Measurements from ENCODE around the gene ZEB1. TPM values are rescaled to one million over a fixed set of nuclear protein-coding genes. Genes with fewer than 3 reads are reported as not detected.

Gene ZEB1
- total and polyA plus RNA-seq, 2 of the 4 experiments (the other 2 are of a cell fraction), result 23.7 to 108 TPM

GRCh38 chr10:31483546-31483945, 164.5 kb downstream of the ZEB1 start:
- no peak overlapping the region for H3K56ac ChIP-seq (ENCODE audit: extremely low read depth, insufficient read depth, low read length)
- no peak for TF ChIP-seq CTCF (conservative IDR thresholded peaks at IDR 0.05; ENCODE audit: low read depth, low read length)
- no peak for TF ChIP-seq MAFK (IDR thresholded peaks at IDR 0.05; ENCODE audit: low read depth, low read length)
- TF ChIP-seq POLR2A (IDR thresholded peaks at IDR 0.05; ENCODE audit: low read depth, low read length), result no peak
- TF ChIP-seq MXI1 (IDR thresholded peaks at IDR 0.05; ENCODE audit: borderline replicate concordance, low read depth, low read length), result no peak
- no peak for TF ChIP-seq BHLHE40 (IDR thresholded peaks at IDR 0.05; ENCODE audit: low read depth, low read length)
- TF ChIP-seq MAZ (IDR thresholded peaks at IDR 0.05; ENCODE audit: borderline replicate concordance, low read depth, low read length), result no peak
- no peak for TF ChIP-seq RAD21 (IDR thresholded peaks at IDR 0.05; ENCODE audit: low read length)
- no peak for TF ChIP-seq RCOR1 (IDR thresholded peaks at IDR 0.05; ENCODE audit: insufficient replicate concordance, low read length)
- TF ChIP-seq CHD1 (IDR thresholded peaks at IDR 0.05; ENCODE audit: low read depth, low read length), result no peak
- TF ChIP-seq SMC3 (IDR thresholded peaks at IDR 0.05; ENCODE audit: low read depth, low read length), result no peak
- no peak for TF ChIP-seq NFE2L2 (IDR thresholded peaks at IDR 0.05; ENCODE audit: low read depth, low read length)
- no peak for TF ChIP-seq FOS (IDR thresholded peaks at IDR 0.05; ENCODE audit: low read depth, low read length)
- no peak for TF ChIP-seq CEBPB (IDR thresholded peaks at IDR 0.05; ENCODE audit: low read depth, low read length)
- no peak for TF ChIP-seq RFX5 (IDR thresholded peaks at IDR 0.05; ENCODE audit: low read depth, low read length)
- TF ChIP-seq ELK1 (IDR thresholded peaks at IDR 0.05; ENCODE audit: borderline replicate concordance, low read depth, low read length), result no peak
- TF ChIP-seq USF2 (IDR thresholded peaks at IDR 0.05; ENCODE audit: low read depth, low read length), result no peak

More at GRCh38 chr10:31483546-31483945, 164.5 kb downstream of the ZEB1 start:
- dilution Hi-C loops (cut with HindIII; ENCODE audit: low sequenced_read_pairs, unreplicated experiment), result no loop called here
- H3K23ac ChIP-seq (ENCODE audit: low read depth, low read length), result no peak overlapping the region; the same call in 1 of the 2 replicates
- no peak overlapping the region for H3K4me3 ChIP-seq (ENCODE audit: insufficient read depth, low read depth, low read length)
- H3K14ac ChIP-seq (replicated peaks; ENCODE audit: low read depth, low read length), result no peak overlapping the region
- H3K9me3 ChIP-seq (ENCODE audit: control insufficient read depth, insufficient read depth, low read length), result no peaks in the 10 kb centered on the region
- no peak overlapping the region for H2BK15ac ChIP-seq (ENCODE audit: low read depth, low read length)
- no peak overlapping the region for H3K9ac ChIP-seq (ENCODE audit: low read depth, low read length)
- H3K9me1 ChIP-seq (ENCODE audit: insufficient read depth, low read length), result 0 out of 2 replicates have a peak, but pooled peaks cover 2% of the 10 kb centered on the region
- H3K4ac ChIP-seq (ENCODE audit: low read depth, low read length), result no peak overlapping the region
- ChIA-PET CTCF (no interaction called here), POLR2A (ENCODE audit: unreplicated experiment) (no interaction called here)
- no peaks in the 10 kb centered on the region for H3K27me3 ChIP-seq (ENCODE audit: control insufficient read depth, insufficient read depth, low read length)
- H4K5ac ChIP-seq (ENCODE audit: low read depth, low read length), result peak overlapping the region; percentile 20; the same call in 1 of the 2 replicates
- ATAC-seq (ENCODE audit: low read depth), result no peak
- no peak overlapping the region for H2AK9ac ChIP-seq (replicated peaks; ENCODE audit: low read depth, low read length, poor library complexity)
- H3K4me2 ChIP-seq (ENCODE audit: low read depth, low read length), result peak overlapping the region; percentile 54; the same call in 1 of the 2 replicates
- no peak for DNase-seq
- BruUV-seq (replicated peaks), result no TSS peak
- intact Hi-C loops (cut with micrococcal nuclease), result loop anchor here (10.0 kb wide), 1 partner anchor 699 kb away; no protein-coding TSS in a partner anchor
- no peak overlapping the region for H2BK20ac ChIP-seq (ENCODE audit: low read depth, low read length)
- in situ Hi-C loops (cut with MboI; ENCODE audit: low sequenced_read_pairs), result loop anchor here (10.0 kb wide), 1 partner anchor 159 kb away; no protein-coding TSS in a partner anchor
- H2AK5ac ChIP-seq (ENCODE audit: low read depth, low read length), result no peak overlapping the region
- peaks cover 2% of the 10 kb centered on the region; the same call in 1 of the 2 replicates for H3K4me1 ChIP-seq (ENCODE audit: control insufficient read depth, insufficient read depth, low read length)
- H2AFZ ChIP-seq (replicated peaks; ENCODE audit: low read length, poor library complexity), result no peak overlapping the region
- H3K36me3 ChIP-seq (ENCODE audit: control insufficient read depth, insufficient read depth, low read length), result peaks cover 5% of the 10 kb centered on the region
- peaks cover 5 to 31% of the 10 kb centered on the region in 2 experiments for H3K79me1 ChIP-seq (ENCODE audit: low read depth in 1 of 2, low read length in 2 of 2)
- H2BK120ac ChIP-seq (ENCODE audit: low read depth, low read length), result no peak overlapping the region
- H4K20me1 ChIP-seq (ENCODE audit: insufficient read depth, low read length), result peaks cover 17% of the 10 kb centered on the region; the same call in 1 of the 2 replicates
- H2BK5ac ChIP-seq (ENCODE audit: low read depth, low read length, poor library complexity, severe bottlenecking), result peak overlapping the region; percentile 31
- no peak overlapping the region for H4K8ac ChIP-seq (ENCODE audit: low read depth in 2 of 2, low read length in 2 of 2)
- H3K27ac ChIP-seq (ENCODE audit: insufficient read depth, low read length), result peak overlapping the region; percentile 74; the same call in 1 of the 2 replicates
- no CpG with 5 or more reads among the region's 2 CpGs for WGBS, 2 experiments (ENCODE audit: extremely low coverage in 2 of 2, insufficient read length in 1 of 2)
- no peak overlapping the region for H4K91ac ChIP-seq (ENCODE audit: insufficient read depth, low read depth, low read length)
- H3K18ac ChIP-seq (ENCODE audit: low read depth, low read length), result no peak overlapping the region
